ENCODE measurements around the gene TRPV5. TPM values are rescaled to one million over a fixed set of nuclear protein-coding genes. Genes with fewer than 3 reads are reported as not detected.

The TRPV5 gene
- total RNA-seq, 3 donors from 2014 or later, result not detected

DNA sequence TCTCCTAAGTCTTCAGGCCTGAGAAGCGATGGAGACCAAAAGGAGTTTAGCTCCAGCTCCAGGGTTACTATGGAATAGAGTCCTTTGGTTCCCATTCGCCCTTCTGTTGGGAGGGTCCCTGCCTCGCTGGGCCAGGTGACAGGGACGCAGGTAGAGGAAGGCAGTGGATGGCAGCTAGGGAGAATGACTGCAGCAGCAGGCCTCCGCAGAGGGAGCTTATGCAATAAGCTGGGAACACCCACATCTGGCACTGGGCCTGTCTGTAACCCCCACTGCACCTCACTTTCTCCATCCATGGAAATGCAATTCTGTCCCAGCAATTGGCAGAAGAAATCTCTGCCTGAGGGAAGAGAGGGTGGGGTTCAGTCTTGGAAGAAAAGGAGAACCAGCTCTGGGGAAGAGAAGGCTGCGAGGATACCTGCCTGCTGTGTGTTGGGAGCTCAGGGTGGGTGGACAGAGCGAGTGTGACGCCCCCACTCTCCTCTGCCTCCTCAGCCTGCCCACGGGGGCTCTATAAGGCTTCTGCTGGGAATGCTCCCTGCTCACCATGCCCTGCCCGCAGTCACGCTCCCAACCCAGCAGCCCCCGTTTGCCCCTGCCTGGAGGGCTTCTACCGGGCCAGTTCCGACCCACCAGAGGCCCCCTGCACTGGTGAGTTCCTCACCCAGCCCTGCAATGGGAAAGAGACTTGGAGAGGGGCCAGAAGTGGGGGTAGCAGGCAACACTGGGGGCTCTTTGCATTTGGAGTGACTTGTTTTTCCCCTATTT, 68.4 kb downstream of the TRPV5 start:
- ATAC-seq (no peak), DNase-seq (no peak)
- Histone ChIP-seq H3K4me3 (no peak overlapping the region), H3K4me1 (ENCODE audit: low read depth) (no peaks in the 10 kb centered on the region), H3K9me3 (no peaks in the 10 kb centered on the region), H3K36me3 (ENCODE audit: low read depth) (no peaks in the 10 kb centered on the region)
- no peak for TF ChIP-seq CTCF (IDR thresholded peaks at IDR 0.05)
- intact Hi-C loops (cut with DNase I, micrococcal nuclease), result no loop called here

GRCh38 chr7:142863891-142864685, 69.5 kb downstream of the TRPV5 start:
- Histone ChIP-seq H3K9me3 (no peaks in the 10 kb centered on the region), H3K36me3 (ENCODE audit: low read depth) (no peaks in the 10 kb centered on the region), H3K4me1 (ENCODE audit: low read depth) (no peaks in the 10 kb centered on the region), H3K4me3 (no peak overlapping the region)
- no peak for TF ChIP-seq CTCF (IDR thresholded peaks at IDR 0.05)
- intact Hi-C loops (cut with DNase I, micrococcal nuclease), result no loop called here
- no peak for ATAC-seq
- DNase-seq, result no peak

GRCh38 chr7:142862786-142863400, 70.7 kb downstream of the TRPV5 start:
- no peaks in the 10 kb centered on the region for H3K36me3 ChIP-seq (ENCODE audit: low read depth)
- TF ChIP-seq CTCF (IDR thresholded peaks at IDR 0.05), result no peak
- DNase-seq (no peak), ATAC-seq (no peak)
- H3K9me3 ChIP-seq, result no peaks in the 10 kb centered on the region
- intact Hi-C loops (cut with DNase I, micrococcal nuclease), result no loop called here
- H3K4me1 ChIP-seq (ENCODE audit: low read depth), result no peaks in the 10 kb centered on the region
- no peak overlapping the region for H3K4me3 ChIP-seq

DNA sequence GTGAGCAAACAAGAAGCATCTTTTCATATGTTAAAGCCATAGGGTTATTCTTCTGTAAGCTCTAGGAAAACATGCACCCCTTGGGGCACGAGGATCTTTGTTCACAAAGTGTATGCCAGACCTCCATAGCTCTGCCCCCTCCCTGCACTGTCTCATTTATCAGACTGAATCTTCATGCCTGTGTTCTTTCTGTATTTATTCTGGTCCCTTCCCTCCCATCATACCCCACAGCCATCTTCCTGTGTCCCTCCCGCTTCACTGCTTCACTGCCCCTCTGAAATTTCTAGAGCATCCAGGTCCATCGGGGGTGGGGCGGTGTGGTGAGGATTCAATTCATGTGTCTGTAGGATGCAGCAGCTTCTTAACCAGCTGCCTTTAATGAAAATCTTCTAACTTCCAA, 71.2 kb downstream of the TRPV5 start:
- Histone ChIP-seq H3K4me1 (ENCODE audit: low read depth) (no peaks in the 10 kb centered on the region), H3K9me3 (no peaks in the 10 kb centered on the region), H3K4me3 (no peak overlapping the region), H3K36me3 (ENCODE audit: low read depth) (no peaks in the 10 kb centered on the region)
- intact Hi-C loops (cut with DNase I, micrococcal nuclease), result no loop called here
- no peak for DNase-seq
- TF ChIP-seq CTCF (IDR thresholded peaks at IDR 0.05), result no peak
- ATAC-seq, result no peak

GRCh38 chr7:142860968-142861367, 72.6 kb downstream of the TRPV5 start:
- intact Hi-C loops (cut with DNase I, micrococcal nuclease), result no loop called here

More at GRCh38 chr7:142860968-142861367, 72.6 kb downstream of the TRPV5 start:
- no peak for TF ChIP-seq CTCF (IDR thresholded peaks at IDR 0.05)
- Histone ChIP-seq H3K9me3 (no peaks in the 10 kb centered on the region), H3K4me3 (no peak overlapping the region), H3K36me3 (ENCODE audit: low read depth) (no peaks in the 10 kb centered on the region), H3K4me1 (ENCODE audit: low read depth) (no peaks in the 10 kb centered on the region)
- ATAC-seq, result no peak
- DNase-seq, result no peak

All from mucosa of descending colon (tissue), 3 donors.